Neural cell (in vitro differentiated cells): Measurements from ENCODE around the gene EHD1.

Source experiments
- CTCF ChIP-seq: fragments of 450-650 bp; IDR thresholded peaks from 2 replicates; pipeline ENCODE4 v1.5.1; 2014; ENCODE audit warnings: antibody characterized with exemption, mild to moderate bottlenecking, moderate library complexity; ENCODE audit not compliant: poor library complexity, severe bottlenecking
- EP300 ChIP-seq: fragments of 450-650 bp; conservative IDR thresholded peaks from 2 replicates; pipeline ENCODE4 v1.6.1; 2014; ENCODE audit warnings: antibody characterized with exemption, mild to moderate bottlenecking, moderate library complexity; ENCODE audit not compliant: poor library complexity, severe bottlenecking
- EZH2 ChIP-seq: fragments of 200-600, 300-800 bp; shearing (Covaris generic), sonication (generic); IDR thresholded peaks from 2 replicates; pipeline ENCODE4 v1.6.1; 2014; ENCODE audit warnings: antibody characterized with exemption, low read length, borderline replicate concordance, mild to moderate bottlenecking; ENCODE audit not compliant: insufficient read depth, poor library complexity, severe bottlenecking
- MXI1 ChIP-seq: fragments of 450-650 bp; conservative IDR thresholded peaks from 2 replicates; pipeline ENCODE4 v1.6.1; 2014; ENCODE audit warnings: antibody characterized with exemption, mild to moderate bottlenecking; ENCODE audit not compliant: poor library complexity, severe bottlenecking
- POLR2AphosphoS5 ChIP-seq: IDR thresholded peaks from 2 replicates; pipeline ENCODE4 v1.6.1; 2012
- RAD21 ChIP-seq: fragments of 450-650 bp; conservative IDR thresholded peaks from 2 replicates; pipeline ENCODE4 v1.6.1; 2014; ENCODE audit warnings: antibody characterized with exemption, mild to moderate bottlenecking, moderate library complexity
- REST ChIP-seq: IDR thresholded peaks from 2 replicates; pipeline ENCODE4 v1.6.1; 2012; ENCODE audit warnings: borderline replicate concordance
- SMC3 ChIP-seq: fragments of 450-650 bp; conservative IDR thresholded peaks from 2 replicates; pipeline ENCODE4 v1.6.1; 2014; ENCODE audit warnings: antibody characterized with exemption, mild to moderate bottlenecking, moderate library complexity; ENCODE audit not compliant: poor library complexity
- TAF1 ChIP-seq: IDR thresholded peaks from 2 replicates; pipeline ENCODE4 v1.6.1; 2012; ENCODE audit warnings: low read depth

DNA sequence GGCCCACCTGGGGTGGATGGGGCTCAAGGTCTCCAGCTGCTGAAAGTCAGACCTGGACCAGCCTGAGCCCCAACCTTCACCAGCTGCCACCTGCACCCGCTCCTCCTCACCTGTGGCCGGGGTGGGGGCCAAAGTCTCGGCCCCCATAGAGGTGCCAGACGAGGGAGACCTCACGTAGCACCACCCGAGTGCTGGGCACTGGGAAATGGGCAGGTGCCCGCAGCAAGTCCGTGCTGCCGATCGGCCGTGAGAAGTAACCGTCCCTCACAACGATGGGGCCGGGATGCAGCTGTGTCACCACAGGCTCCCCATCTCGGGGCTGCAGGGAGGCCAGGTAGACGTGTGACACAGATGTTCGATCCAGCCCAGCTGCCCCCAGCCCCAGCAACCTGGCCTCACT lies 22.4 kb upstream of the EHD1 start:
- no peak for TF ChIP-seq EP300
- TF ChIP-seq POLR2AphosphoS5 = no peak
- TF ChIP-seq RAD21 = no peak
- no peak for TF ChIP-seq EZH2
- no peak for TF ChIP-seq CTCF
- TF ChIP-seq REST = no peak
- no peak for TF ChIP-seq TAF1
- TF ChIP-seq SMC3 = no peak
- TF ChIP-seq MXI1 = no peak
